Kidney (tissue), 14 donors: ENCODE measurements around the gene ZNF654. TPM values are rescaled to one million over a fixed set of nuclear protein-coding genes. Genes with fewer than 3 reads are reported as not detected.

Source experiments
- DNase-seq, 5 donors: peaks; one replicate each; pipeline ENCODE4 v3.0.0-alpha.2; 2013 to 2020
- FAIRE-seq: peaks from 2 replicates; lab custom pipeline; 2012; peaks lifted over from hg19 to GRCh38; lab: Jason Lieb, UNC
- H3K27ac ChIP-seq, 2 donors: one replicate each; pipeline ENCODE4 v1.7.0; 2013; ENCODE audit warnings: low read depth in 2 of 2, low read length in 2 of 2, inconsistent platforms in 1 of 2
- H3K27me3 ChIP-seq: one replicate; pipeline ENCODE4 v1.7.1; 2013; ENCODE audit warnings: low read length, inconsistent platforms; ENCODE audit not compliant: control insufficient read depth, insufficient read depth
- H3K36me3 ChIP-seq, 3 donors: one replicate each; pipeline versions ENCODE4 v1.7.0 to v1.7.1; 2013; ENCODE audit warnings: low read length in 3 of 3, control low read depth in 1 of 3, inconsistent platforms in 1 of 3; ENCODE audit not compliant: insufficient read depth in 3 of 3, control insufficient read depth in 2 of 3
- H3K4me1 ChIP-seq, 3 donors: one replicate each; pipeline versions ENCODE4 v1.7.0 to v1.7.1; 2013; ENCODE audit warnings: low read length in 3 of 3, inconsistent platforms in 1 of 3, low read depth in 1 of 3; ENCODE audit not compliant: control insufficient read depth in 2 of 3, insufficient read depth in 2 of 3
- H3K4me3 ChIP-seq, 3 donors: one replicate each; pipeline versions ENCODE4 v1.7.0 to v1.8.1; 2013; ENCODE audit warnings: low read length in 3 of 3, control low read depth in 1 of 3, inconsistent platforms in 1 of 3
- H3K9ac ChIP-seq, 3 donors: one replicate each; pipeline versions ENCODE4 v1.7.0 to v1.7.1; 2013; ENCODE audit warnings: low read length in 3 of 3, control low read depth in 1 of 3, inconsistent platforms in 1 of 3
- H3K9me3 ChIP-seq, 3 donors: one replicate each; pipeline versions ENCODE4 v1.7.0 to v1.7.1; 2013; ENCODE audit warnings: low read length in 3 of 3, control low read depth in 1 of 3, inconsistent platforms in 1 of 3; ENCODE audit not compliant: control insufficient read depth in 2 of 3, insufficient read depth in 1 of 3
- CTCF ChIP-seq: IDR thresholded peaks from 3 replicates; pipeline ENCODE4 v1.5.1; 2012; ENCODE audit warnings: mild to moderate bottlenecking, moderate library complexity, borderline replicate concordance; ENCODE audit not compliant: insufficient read depth; ENCODE audit errors: extremely low read depth
- intact Hi-C: fragments of 100-400 bp; cut with DNase I; formaldehyde crosslinking; loops from one replicate; pipeline ENCODE4 v1.11.1; 2022
- polyA plus RNA-seq: library from polyadenylated mRNA; stranded (reverse); fragments of 350-450 nt; fragmentation: Illumina TruSeq; extraction: RNeasy Lipid Tissue Mini Kit (QIAGEN cat#74804); gene quantifications from one replicate; pipeline ENCODE4 v1.2.3, GENCODE V29; 2014; ENCODE audit warnings: low read depth, low replicate concordance; ENCODE audit not compliant: insufficient read depth
- total RNA-seq: library from RNA; stranded (reverse); fragmentation: NEBNext Ultra II Directional; extraction: Animal tissue kit (Norgen Biotek cat#: 25700); gene quantifications from one replicate; pipeline ENCODE4 v1.2.1, GENCODE V29; 2021
- donor health status: control.
- donor health status: control.
- donor health status: control.
- donor health status: control.
- donor health status: control.
- donor health status: DM: yes; HTN: yes; CAD: no.
- donor health status: Normal renal cell carcinoma (clear cell type).

Gene ZNF654
- total and polyA plus RNA-seq, 2 donors from 2014 or later: 3.0 to 16.0 TPM

GRCh38 chr3:88075497-88075896 lies 16.4 kb downstream of the ZNF654 start:
- Histone ChIP-seq H3K4me3 (no peak overlapping the region), H3K27me3 (no peaks in the 10 kb centered on the region), H3K9me3 (no peaks in the 10 kb centered on the region), H3K9ac (no peak overlapping the region), H3K36me3 (no peaks in the 10 kb centered on the region), H3K27ac (no peak overlapping the region), H3K4me1 (peaks cover 0 to 6% (median 0%) of the 10 kb centered on the region in 3 donors)
- intact Hi-C loops: no loop called here
- FAIRE-seq (no peak), DNase-seq (no peak)
- no peak for TF ChIP-seq CTCF

- H3K36me3 ChIP-seq: no peaks in the 10 kb centered on the region
- no peak for TF ChIP-seq CTCF
- no peaks in the 10 kb centered on the region for H3K9me3 ChIP-seq
- H3K9ac ChIP-seq: no peak overlapping the region
- H3K27ac ChIP-seq: no peak overlapping the region
- H3K27me3 ChIP-seq: no peaks in the 10 kb centered on the region
- FAIRE-seq (no peak), DNase-seq (no peak)
- intact Hi-C loops: no loop called here
- H3K4me3 ChIP-seq: no peak overlapping the region
- peaks cover 0 to 6% (median 0%) of the 10 kb centered on the region in 3 donors for H3K4me1 ChIP-seq
These were observed 17.7 kb downstream of the ZNF654 start for GRCh38 chr3:88076712-88077111.

GRCh38 chr3:88078932-88079331 lies 19.9 kb downstream of the ZNF654 start:
- no peak overlapping the region for H3K9ac ChIP-seq
- no peaks in the 10 kb centered on the region for H3K27me3 ChIP-seq
- no peak for FAIRE-seq
- H3K4me1 ChIP-seq: peaks cover 0 to 6% (median 0%) of the 10 kb centered on the region in 3 donors
- no peak for DNase-seq
- intact Hi-C loops: no loop called here
- no peak for TF ChIP-seq CTCF
- H3K4me3 ChIP-seq: no peak overlapping the region
- H3K36me3 ChIP-seq: no peaks in the 10 kb centered on the region
- no peaks in the 10 kb centered on the region for H3K9me3 ChIP-seq
- H3K27ac ChIP-seq: no peak overlapping the region

- Histone ChIP-seq H3K27ac (no peak overlapping the region), H3K9ac (no peak overlapping the region), H3K9me3 (no peaks in the 10 kb centered on the region), H3K4me1 (no peaks in the 10 kb centered on the region), H3K36me3 (no peaks in the 10 kb centered on the region), H3K4me3 (no peak overlapping the region), H3K27me3 (no peaks in the 10 kb centered on the region)
- FAIRE-seq: no peak
- TF ChIP-seq CTCF: no peak
- intact Hi-C loops: no loop called here
- no peak for DNase-seq
These were observed 23.8 kb downstream of the ZNF654 start for GRCh38 chr3:88082854-88083253.
